ENCODE results near the gene WDFY1. TPM values are rescaled to one million over a fixed set of nuclear protein-coding genes. Genes with fewer than 3 reads are reported as not detected.
A peak's percentile ranks its signal among the peaks of the same experiment; 100 is the strongest.

WDFY1 gene, protein sequence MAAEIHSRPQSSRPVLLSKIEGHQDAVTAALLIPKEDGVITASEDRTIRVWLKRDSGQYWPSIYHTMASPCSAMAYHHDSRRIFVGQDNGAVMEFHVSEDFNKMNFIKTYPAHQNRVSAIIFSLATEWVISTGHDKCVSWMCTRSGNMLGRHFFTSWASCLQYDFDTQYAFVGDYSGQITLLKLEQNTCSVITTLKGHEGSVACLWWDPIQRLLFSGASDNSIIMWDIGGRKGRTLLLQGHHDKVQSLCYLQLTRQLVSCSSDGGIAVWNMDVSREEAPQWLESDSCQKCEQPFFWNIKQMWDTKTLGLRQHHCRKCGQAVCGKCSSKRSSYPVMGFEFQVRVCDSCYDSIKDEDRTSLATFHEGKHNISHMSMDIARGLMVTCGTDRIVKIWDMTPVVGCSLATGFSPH
- total RNA-seq (2021) (72.6 and 88.7 TPM in 2 replicates), Bru-seq, nascent RNA (percentile 87 among the genes with signal in this experiment), BruChase-seq, experiment 1, labeled RNA remaining after a 2-hour chase (percentile 86 among the genes with signal in this experiment), BruChase-seq, experiment 2, labeled RNA remaining after a 6-hour chase (percentile 92 among the genes with signal in this experiment)
- long read RNA-seq, full-length matches to known transcripts, result 106 of 142 reads
- long read RNA-seq, partial matches to known transcripts, result 6 of 142 reads
- long read RNA-seq, other reads (novel, unspliced or antisense), result 30 of 142 reads

- BruUV-seq (replicated peaks), result no TSS peak
- DNase-seq (ENCODE audit: low spot score), result peak; percentile 95
- no peaks in the 10 kb centered on the region for H3K9me3 ChIP-seq (ENCODE audit: low read depth, low read length, poor library complexity, severe bottlenecking)
- no peak for TF ChIP-seq EZH2 (IDR thresholded peaks at IDR 0.05; ENCODE audit: borderline replicate concordance, low read depth, low read length, poor library complexity, severe bottlenecking)
- TF ChIP-seq, protein P1, sequence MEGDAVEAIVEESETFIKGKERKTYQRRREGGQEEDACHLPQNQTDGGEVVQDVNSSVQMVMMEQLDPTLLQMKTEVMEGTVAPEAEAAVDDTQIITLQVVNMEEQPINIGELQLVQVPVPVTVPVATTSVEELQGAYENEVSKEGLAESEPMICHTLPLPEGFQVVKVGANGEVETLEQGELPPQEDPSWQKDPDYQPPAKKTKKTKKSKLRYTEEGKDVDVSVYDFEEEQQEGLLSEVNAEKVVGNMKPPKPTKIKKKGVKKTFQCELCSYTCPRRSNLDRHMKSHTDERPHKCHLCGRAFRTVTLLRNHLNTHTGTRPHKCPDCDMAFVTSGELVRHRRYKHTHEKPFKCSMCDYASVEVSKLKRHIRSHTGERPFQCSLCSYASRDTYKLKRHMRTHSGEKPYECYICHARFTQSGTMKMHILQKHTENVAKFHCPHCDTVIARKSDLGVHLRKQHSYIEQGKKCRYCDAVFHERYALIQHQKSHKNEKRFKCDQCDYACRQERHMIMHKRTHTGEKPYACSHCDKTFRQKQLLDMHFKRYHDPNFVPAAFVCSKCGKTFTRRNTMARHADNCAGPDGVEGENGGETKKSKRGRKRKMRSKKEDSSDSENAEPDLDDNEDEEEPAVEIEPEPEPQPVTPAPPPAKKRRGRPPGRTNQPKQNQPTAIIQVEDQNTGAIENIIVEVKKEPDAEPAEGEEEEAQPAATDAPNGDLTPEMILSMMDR (conservative IDR thresholded peaks at IDR 0.05; ENCODE audit: low read depth, low read length), result no peak
- ChIA-PET CTCF (no interaction called here), POLR2A (ENCODE audit: low non-redundant PET) (no interaction called here)
- H3K4me1 ChIP-seq (ENCODE audit: insufficient read depth, low read length, poor library complexity, severe bottlenecking), result peaks cover 24% of the 10 kb centered on the region
- peak within 1 kb of the TSS; percentile 97 for H3K27ac ChIP-seq (ENCODE audit: low read depth, low read length, poor library complexity, severe bottlenecking)
- intact Hi-C loops (cut with micrococcal nuclease; ENCODE audit: unreplicated experiment), result no loop called here
- peaks cover 3% of the 10 kb centered on the region for H3K36me3 ChIP-seq (ENCODE audit: insufficient read depth, low read length, poor library complexity, severe bottlenecking)
- H3K4me3 ChIP-seq (ENCODE audit: low read depth, low read length, poor library complexity, severe bottlenecking), result peak within 1 kb of the TSS; percentile 97
- no peaks in the 10 kb centered on the region for H3K27me3 ChIP-seq (replicated peaks; ENCODE audit: insufficient read depth, low read depth, low read length, poor library complexity)
Observed at GRCh38 chr2:223944703-223945531, at the start of gene WDFY1. WDFY1 (minus strand) TSS chr2:223945335; CDS start chr2:223945284, 51 bp downstream.

GRCh38 chr2:223994562-223995162 lies 49.5 kb upstream of the WDFY1 start:
- no peak overlapping the region for H3K4me3 ChIP-seq (ENCODE audit: low read depth, low read length, poor library complexity, severe bottlenecking)
- DNase-seq (ENCODE audit: low spot score), result no peak
- peak overlapping the region; percentile 54 for H3K27ac ChIP-seq (ENCODE audit: low read depth, low read length, poor library complexity, severe bottlenecking)
- peaks cover 50% of the 10 kb centered on the region for H3K36me3 ChIP-seq (ENCODE audit: insufficient read depth, low read length, poor library complexity, severe bottlenecking)
- TF ChIP-seq, protein P1 (conservative IDR thresholded peaks at IDR 0.05; ENCODE audit: low read depth, low read length), result no peak
- no peak for TF ChIP-seq EZH2 (IDR thresholded peaks at IDR 0.05; ENCODE audit: borderline replicate concordance, low read depth, low read length, poor library complexity, severe bottlenecking)
- intact Hi-C loops (cut with micrococcal nuclease; ENCODE audit: unreplicated experiment), result loop anchor here (2.0 kb wide), 1 partner anchor 364 kb away; no protein-coding TSS in a partner anchor
- peaks cover 30% of the 10 kb centered on the region for H3K4me1 ChIP-seq (ENCODE audit: insufficient read depth, low read length, poor library complexity, severe bottlenecking)
- BruUV-seq (replicated peaks), result no TSS peak
- ChIA-PET POLR2A (ENCODE audit: low non-redundant PET) (no interaction called here), CTCF (interaction anchor here (0.9 to 2.4 kb wide), 2 partner anchors 13 to 289 kb away, joined by 3 to 70 read pairs; no protein-coding TSS in a partner anchor)
- no peaks in the 10 kb centered on the region for H3K9me3 ChIP-seq (ENCODE audit: low read depth, low read length, poor library complexity, severe bottlenecking)
- H3K27me3 ChIP-seq (replicated peaks; ENCODE audit: insufficient read depth, low read depth, low read length, poor library complexity), result no peaks in the 10 kb centered on the region

Data from A673 (cell line).